T-cell (primary cell): ENCODE results near the gene SAMD13. TPM values are rescaled to one million over a fixed set of nuclear protein-coding genes. Genes with fewer than 3 reads are reported as not detected.

Experiments
- ATAC-seq, 4 experiments: fragments of 200-7000 bp in 3 of 4; fragments of 150-1000 bp in 1 of 4; cut with Tn5 transposase; replicated peaks in 1 of 4; 1 replicate in 3 of 4; 2 replicates in 1 of 4; pipeline ENCODE4 v1.10.0; 2021; ENCODE audit warnings: moderate library complexity in 3 of 4, mild to moderate bottlenecking in 2 of 4, moderate number of reproducible peaks in 1 of 4
- CTCF ChIA-PET, 2 donors: fragments of 300-600 bp; sonication (Branson Sonifier 250); formaldehyde crosslinking; loops; one replicate each; lab custom pipeline; 2022; ENCODE audit warnings: antibody characterized with exemption in 2 of 2; lab: Charles Lee
- POLR2A ChIA-PET, 2 donors: fragments of 300-600 bp; sonication (Branson Sonifier 250); formaldehyde crosslinking; loops; one replicate each; lab custom pipeline; 2022; ENCODE audit warnings: antibody characterized with exemption in 2 of 2; lab: Charles Lee
- DNase-seq, 35 experiments: peaks; one replicate each; pipeline versions ENCODE4 v3.0.0 to v3.0.0-alpha.2; 2013 to 2023
- H3K27ac ChIP-seq: one replicate; pipeline ENCODE4 v1.5.1; 2013; ENCODE audit warnings: low read length
- H3K27me3 ChIP-seq, 2 experiments: replicated peaks in 1 of 2; 1 replicate in 1 of 2; 2 replicates in 1 of 2; pipeline versions ENCODE4 v1.6.1 to v1.7.0; 2013; ENCODE audit warnings: low read length in 1 of 2, mixed read lengths in 1 of 2; ENCODE audit not compliant: control insufficient read depth in 2 of 2, insufficient read depth in 2 of 2; ENCODE audit errors: extremely low read depth in 1 of 2
- H3K36me3 ChIP-seq, 2 donors: 1 replicate in 1 of 2; 2 replicates in 1 of 2; pipeline versions ENCODE4 v1.6.1 to v1.7.0; 2013; ENCODE audit warnings: low read length in 1 of 2; ENCODE audit not compliant: control insufficient read depth in 2 of 2, insufficient read depth in 1 of 2; ENCODE audit errors: extremely low read depth in 1 of 2
- H3K4me1 ChIP-seq, 2 experiments: 1 replicate in 1 of 2; 2 replicates in 1 of 2; pipeline versions ENCODE4 v1.6.1 to v1.7.0; 2013; ENCODE audit warnings: low read length in 2 of 2, mixed read lengths in 1 of 2; ENCODE audit not compliant: insufficient read depth in 2 of 2, control insufficient read depth in 1 of 2; ENCODE audit errors: extremely low read depth in 1 of 2
- H3K4me3 ChIP-seq, 2 donors: 1 replicate in 1 of 2; 2 replicates in 1 of 2; pipeline versions ENCODE4 v1.5.1 to v1.7.0; 2013; ENCODE audit warnings: mild to moderate bottlenecking in 2 of 2, low read length in 1 of 2, moderate library complexity in 1 of 2; ENCODE audit not compliant: control insufficient read depth in 1 of 2; ENCODE audit errors: extremely low read depth in 1 of 2
- H3K9me3 ChIP-seq: 2 replicates; pipeline ENCODE4 v1.7.0; 2013
- H3K27ac Mint-ChIP-seq, 2 donors: one replicate each; pipeline ENCODE4 v1.8.0; 2020 to 2021; ENCODE audit warnings: mild to moderate bottlenecking in 2 of 2, mixed read lengths in 2 of 2
- H3K27me3 Mint-ChIP-seq, 2 donors: one replicate each; pipeline ENCODE4 v1.8.0; 2021 to 2022; ENCODE audit warnings: mixed read lengths in 2 of 2
- H3K36me3 Mint-ChIP-seq: one replicate; pipeline ENCODE4 v1.8.0; 2021; ENCODE audit warnings: mixed read lengths
- H3K4me1 Mint-ChIP-seq, 3 donors: one replicate each; pipeline ENCODE4 v1.8.0; 2020 to 2022; ENCODE audit warnings: mixed read lengths in 3 of 3, mild to moderate bottlenecking in 1 of 3
- H3K4me3 Mint-ChIP-seq, 3 donors: one replicate each; pipeline ENCODE4 v1.8.0; 2020 to 2022; ENCODE audit warnings: mild to moderate bottlenecking in 3 of 3, mixed read lengths in 3 of 3, moderate library complexity in 3 of 3
- H3K9me3 Mint-ChIP-seq, 3 donors: one replicate each; pipeline ENCODE4 v1.8.0; 2020 to 2022; ENCODE audit warnings: mixed read lengths in 3 of 3
- WGBS: methylation state at CpG from one replicate; pipeline ENCODE4 v1.1.5; 2013; ENCODE audit warnings: missing lambda C conversion rate; ENCODE audit not compliant: insufficient coverage; 5-methylcytosine and 5-hydroxymethylcytosine counted together
- total RNA-seq, 35 experiments: library from RNA in 6 of 35; stranded (reverse) in 6 of 35; fragments of 120-200 nt in 1 of 35; gene quantifications; one replicate each; pipeline versions ENCODE4 v1.2.1 to v1.2.4 and lab custom pipeline; 2013 to 2026

Gene SAMD13
- total RNA-seq, 5 donors from 2014 or later (not counting 1 experiment from before 2014, with no cell fraction given): 0.30 TPM; not detected in 4

GRCh38 chr1:84303314-84303830, 1.9 kb downstream of the SAMD13 start:
- H3K27ac Mint-ChIP-seq: peak overlapping the region; percentile 76 to 85
- ChIA-PET POLR2A (interaction anchor here in 1 of 2 donors (0.7 kb wide), 1 partner anchor 423 kb away, joined by 5 read pairs; no protein-coding TSS in a partner anchor), CTCF (interaction anchor here (0.5 to 1.7 kb wide), 6 partner anchors 108 to 640 kb away, joined by 3 to 8 read pairs (median 4); partner anchors contain the start of gene PRKACB (in 1 of the 2))
- peaks cover 0 to 13% (median 8%) of the 10 kb centered on the region in 3 donors for H3K9me3 Mint-ChIP-seq
- ATAC-seq (no peak), DNase-seq (no peak)
- H3K4me3 ChIP-seq: peak overlapping the region in 1 of 2 donors; percentile 53
- H3K36me3 Mint-ChIP-seq: peaks cover 10% of the 10 kb centered on the region
- no peaks in the 10 kb centered on the region for H3K36me3 ChIP-seq
- no peak overlapping the region for H3K27ac ChIP-seq
- H3K4me1 Mint-ChIP-seq: peaks cover 24 to 37% (median 32%) of the 10 kb centered on the region in 3 donors
- peaks cover 0 to 5% of the 10 kb centered on the region in 2 donors for H3K27me3 Mint-ChIP-seq
- peaks cover 2% of the 10 kb centered on the region for H3K9me3 ChIP-seq
- WGBS: no CpG with 5 or more reads among the region's 3 CpGs
- H3K27me3 ChIP-seq: peaks cover 0 to 9% of the 10 kb centered on the region in 2 experiments
- peaks cover 9 to 24% of the 10 kb centered on the region in 2 experiments for H3K4me1 ChIP-seq
- H3K4me3 Mint-ChIP-seq: peak overlapping the region; percentile 64 to 71 (median 70)

- H3K27ac Mint-ChIP-seq: no peak overlapping the region
- H3K4me3 Mint-ChIP-seq: no peak overlapping the region
- H3K9me3 Mint-ChIP-seq: peaks cover 0 to 13% (median 8%) of the 10 kb centered on the region in 3 donors
- H3K4me1 Mint-ChIP-seq: peaks cover 13 to 14% (median 13%) of the 10 kb centered on the region in 3 donors
- Histone ChIP-seq H3K27ac (no peak overlapping the region), H3K36me3 (no peaks in the 10 kb centered on the region), H3K4me3 (no peak overlapping the region), H3K4me1 (peaks cover 0 to 9% of the 10 kb centered on the region in 2 experiments), H3K9me3 (peaks cover 2% of the 10 kb centered on the region), H3K27me3 (no peaks in the 10 kb centered on the region)
- CTCF ChIA-PET: no interaction called here
- peaks cover 10% of the 10 kb centered on the region for H3K36me3 Mint-ChIP-seq
- POLR2A ChIA-PET: no interaction called here
- H3K27me3 Mint-ChIP-seq: peaks cover 0 to 2% of the 10 kb centered on the region in 2 donors
- ATAC-seq: no peak
- no CpG with 5 or more reads among the region's 2 CpGs for WGBS
- DNase-seq: no peak
Measured at GRCh38 chr1:84307398-84307797, 5.9 kb downstream of the SAMD13 start.

GRCh38 chr1:84311296-84311695, 9.8 kb downstream of the SAMD13 start:
- no peaks in the 10 kb centered on the region for H3K4me1 Mint-ChIP-seq
- ChIA-PET CTCF (interaction anchor here in 1 of 2 donors (0.6 kb wide), 1 partner anchor 50 kb away, joined by 5 read pairs; no protein-coding TSS in a partner anchor), POLR2A (interaction anchor here in 1 of 2 donors (0.6 kb wide), 1 partner anchor 132 kb away, joined by 3 read pairs; no protein-coding TSS in a partner anchor)
- H3K4me1 ChIP-seq: no peaks in the 10 kb centered on the region
- H3K36me3 Mint-ChIP-seq: peaks cover 10% of the 10 kb centered on the region
- WGBS: 100% methylated on average over 1 of the region's 2 CpGs
- no peaks in the 10 kb centered on the region for H3K27me3 ChIP-seq
- no peak for DNase-seq
- no peak overlapping the region for H3K27ac ChIP-seq
- no peak overlapping the region for H3K27ac Mint-ChIP-seq
- peaks cover 1 to 15% (median 8%) of the 10 kb centered on the region in 3 donors for H3K9me3 Mint-ChIP-seq
- no peak overlapping the region for H3K4me3 ChIP-seq
- peaks cover 0 to 6% of the 10 kb centered on the region in 2 donors for H3K27me3 Mint-ChIP-seq
- no peaks in the 10 kb centered on the region for H3K36me3 ChIP-seq
- H3K9me3 ChIP-seq: peaks cover 2% of the 10 kb centered on the region
- H3K4me3 Mint-ChIP-seq: no peak overlapping the region
- no peak for ATAC-seq

- Mint-ChIP-seq H3K4me1 (peaks cover 0 to 2% (median 0%) of the 10 kb centered on the region in 3 donors), H3K9me3 (peaks cover 4 to 8% (median 5%) of the 10 kb centered on the region in 3 donors), H3K4me3 (no peak overlapping the region), H3K27ac (no peak overlapping the region), H3K36me3 (no peaks in the 10 kb centered on the region), H3K27me3 (peaks cover 0 to 5% of the 10 kb centered on the region in 2 donors)
- ATAC-seq (no peak), DNase-seq (no peak)
- ChIA-PET POLR2A (no interaction called here), CTCF (no interaction called here)
- no peak overlapping the region for H3K4me3 ChIP-seq
- no CpG with 5 or more reads among the region's 1 CpG for WGBS
- H3K27ac ChIP-seq: no peak overlapping the region
- H3K27me3 ChIP-seq: no peaks in the 10 kb centered on the region
- H3K36me3 ChIP-seq: no peaks in the 10 kb centered on the region
- H3K4me1 ChIP-seq: no peaks in the 10 kb centered on the region
- H3K9me3 ChIP-seq: no peaks in the 10 kb centered on the region
Measured at GRCh38 chr1:84319662-84320061, 18.2 kb downstream of the SAMD13 start.

- Mint-ChIP-seq H3K27ac (no peak overlapping the region), H3K4me3 (no peak overlapping the region), H3K27me3 (peaks cover 0 to 2% of the 10 kb centered on the region in 2 donors), H3K4me1 (no peaks in the 10 kb centered on the region), H3K9me3 (no peaks in the 10 kb centered on the region), H3K36me3 (no peaks in the 10 kb centered on the region)
- DNase-seq (no peak), ATAC-seq (no peak)
- H3K4me1 ChIP-seq: no peaks in the 10 kb centered on the region
- ChIA-PET CTCF (interaction anchor here in 1 of 2 donors (0.6 kb wide), 1 partner anchor 77 kb away, joined by 3 read pairs; no protein-coding TSS in a partner anchor), POLR2A (no interaction called here)
- no peaks in the 10 kb centered on the region for H3K27me3 ChIP-seq
- WGBS: 68% methylated on average over 2 of the region's 3 CpGs
- no peaks in the 10 kb centered on the region for H3K9me3 ChIP-seq
- no peak overlapping the region for H3K4me3 ChIP-seq
- H3K27ac ChIP-seq: no peak overlapping the region
- no peaks in the 10 kb centered on the region for H3K36me3 ChIP-seq
Measured at GRCh38 chr1:84327830-84328229, 26.3 kb downstream of the SAMD13 start.

- Histone ChIP-seq H3K9me3 (no peaks in the 10 kb centered on the region), H3K27ac (no peak overlapping the region), H3K27me3 (no peaks in the 10 kb centered on the region), H3K36me3 (no peaks in the 10 kb centered on the region), H3K4me1 (no peaks in the 10 kb centered on the region), H3K4me3 (no peak overlapping the region)
- ChIA-PET POLR2A (no interaction called here), CTCF (no interaction called here)
- Mint-ChIP-seq H3K4me1 (peaks cover 3 to 15% (median 10%) of the 10 kb centered on the region in 3 donors), H3K27me3 (no peaks in the 10 kb centered on the region), H3K36me3 (no peaks in the 10 kb centered on the region), H3K27ac (no peak overlapping the region), H3K4me3 (no peak overlapping the region), H3K9me3 (peaks cover 0 to 3% (median 3%) of the 10 kb centered on the region in 3 donors)
- ATAC-seq (no peak), DNase-seq (no peak)
- WGBS: 100% methylated on average over 2 of the region's 2 CpGs
Measured at GRCh38 chr1:84330125-84330984, 28.8 kb downstream of the SAMD13 start.
